SU-DHL-6 (cell line): ENCODE results near the gene RABEPK.

ENCODE experiments used
- H2AFZ ChIP-seq: fragments of 200-600 bp; sonication (generic); 2 replicates; pipeline ENCODE4 v1.6.1; 2014; ENCODE audit warnings: low read depth, mild to moderate bottlenecking, moderate library complexity, mixed read lengths, antibody characterized with exemption, low read length; ENCODE audit not compliant: severe bottlenecking
- H3F3A ChIP-seq: fragments of 200-600 bp; shearing (Covaris generic); 2 replicates; pipeline ENCODE4 v1.6.0; 2016; ENCODE audit warnings: antibody characterized with exemption, mild to moderate bottlenecking; ENCODE audit not compliant: insufficient read depth
- H3K27ac ChIP-seq: fragments of 200-600 bp; sonication (generic); 2 replicates; pipeline ENCODE4 v1.5.1; 2016; ENCODE audit warnings: low read depth, mild to moderate bottlenecking, low read length, moderate library complexity, mixed read lengths
- H3K27me3 ChIP-seq: fragments of 200-600 bp; sonication (generic), shearing (Covaris generic); 2 replicates; pipeline ENCODE4 v1.6.0; 2014; ENCODE audit warnings: mild to moderate bottlenecking, low read length
- H3K36me3 ChIP-seq: fragments of 200-600 bp; sonication (generic); 2 replicates; pipeline ENCODE4 v1.6.1; 2014; ENCODE audit warnings: mild to moderate bottlenecking, low read length, mixed read lengths
- H3K4me2 ChIP-seq: fragments of 300-600, 200-600 bp; shearing (Covaris generic), sonication (generic); 2 replicates; pipeline ENCODE4 v1.6.0; 2014; ENCODE audit warnings: low read length, low read depth, mild to moderate bottlenecking; ENCODE audit not compliant: poor library complexity, severe bottlenecking
- H3K4me3 ChIP-seq: fragments of 200-600 bp; sonication (generic); 2 replicates; pipeline ENCODE4 v1.5.1; 2014; ENCODE audit warnings: antibody characterized with exemption, low read length, mild to moderate bottlenecking, mixed read lengths; ENCODE audit not compliant: insufficient read depth, poor library complexity, severe bottlenecking
- H3K79me2 ChIP-seq: fragments of 200-600 bp; sonication (generic); 2 replicates; pipeline ENCODE4 v1.6.1; 2014; ENCODE audit warnings: mild to moderate bottlenecking, low read length, moderate library complexity; ENCODE audit not compliant: insufficient read depth
- H3K9ac ChIP-seq: fragments of 200-600 bp; sonication (generic); 2 replicates; pipeline ENCODE4 v1.7.0; 2014; ENCODE audit warnings: mild to moderate bottlenecking, low read length
- H3K9me2 ChIP-seq: fragments of 200-600 bp; sonication (generic); replicated peaks from 2 replicates; pipeline ENCODE4 v1.6.1; 2014; ENCODE audit warnings: low read length; ENCODE audit not compliant: insufficient read depth
- H3K9me3 ChIP-seq: fragments of 200-600 bp; sonication (generic); 2 replicates; pipeline ENCODE4 v1.6.1; 2014; ENCODE audit warnings: low read length, mixed read lengths; ENCODE audit not compliant: insufficient read depth
- H4K20me1 ChIP-seq: fragments of 200-600 bp; sonication (generic); 2 replicates; pipeline ENCODE4 v1.6.1; 2014; ENCODE audit warnings: low read depth, mild to moderate bottlenecking, antibody characterized with exemption, low read length, moderate library complexity, mixed read lengths
- EZH2phosphoT487 ChIP-seq: fragments of 200-600 bp; sonication (generic), shearing (Covaris generic); conservative IDR thresholded peaks from 2 replicates; pipeline ENCODE4 v1.6.1; 2018; ENCODE audit warnings: mild to moderate bottlenecking, antibody characterized with exemption, low read length, moderate library complexity, mixed read lengths
- TF ChIP-seq, protein P1 (sequence below): fragments of 200-600 bp; sonication (generic); IDR thresholded peaks from one replicate; pipeline ENCODE4 v1.5.1; 2017; ENCODE audit warnings: antibody characterized with exemption, mild to moderate bottlenecking, low read length, moderate library complexity; ENCODE audit not compliant: insufficient read depth, poor library complexity, severe bottlenecking

RABEPK gene

GRCh38 chr9:125246261-125246667 is 45.9 kb downstream of the RABEPK start:
- Histone ChIP-seq H3K4me3 (no peak overlapping the region), H3K4me2 (no peak overlapping the region)

GRCh38 chr9:125254231-125254630 is 53.9 kb downstream of the RABEPK start:
- H4K20me1 ChIP-seq = no peaks in the 10 kb centered on the region
- no peaks in the 10 kb centered on the region for H3K79me2 ChIP-seq
- no peaks in the 10 kb centered on the region for H3K9me3 ChIP-seq
- H3K4me2 ChIP-seq = no peak overlapping the region
- no peaks in the 10 kb centered on the region for H3K9me2 ChIP-seq
- TF ChIP-seq, protein P1, sequence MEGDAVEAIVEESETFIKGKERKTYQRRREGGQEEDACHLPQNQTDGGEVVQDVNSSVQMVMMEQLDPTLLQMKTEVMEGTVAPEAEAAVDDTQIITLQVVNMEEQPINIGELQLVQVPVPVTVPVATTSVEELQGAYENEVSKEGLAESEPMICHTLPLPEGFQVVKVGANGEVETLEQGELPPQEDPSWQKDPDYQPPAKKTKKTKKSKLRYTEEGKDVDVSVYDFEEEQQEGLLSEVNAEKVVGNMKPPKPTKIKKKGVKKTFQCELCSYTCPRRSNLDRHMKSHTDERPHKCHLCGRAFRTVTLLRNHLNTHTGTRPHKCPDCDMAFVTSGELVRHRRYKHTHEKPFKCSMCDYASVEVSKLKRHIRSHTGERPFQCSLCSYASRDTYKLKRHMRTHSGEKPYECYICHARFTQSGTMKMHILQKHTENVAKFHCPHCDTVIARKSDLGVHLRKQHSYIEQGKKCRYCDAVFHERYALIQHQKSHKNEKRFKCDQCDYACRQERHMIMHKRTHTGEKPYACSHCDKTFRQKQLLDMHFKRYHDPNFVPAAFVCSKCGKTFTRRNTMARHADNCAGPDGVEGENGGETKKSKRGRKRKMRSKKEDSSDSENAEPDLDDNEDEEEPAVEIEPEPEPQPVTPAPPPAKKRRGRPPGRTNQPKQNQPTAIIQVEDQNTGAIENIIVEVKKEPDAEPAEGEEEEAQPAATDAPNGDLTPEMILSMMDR = no peak
- no peak for TF ChIP-seq EZH2phosphoT487
- no peaks in the 10 kb centered on the region for H3K27me3 ChIP-seq
- H3K27ac ChIP-seq = no peak overlapping the region
- H3F3A ChIP-seq = no peaks in the 10 kb centered on the region
- no peaks in the 10 kb centered on the region for H3K36me3 ChIP-seq
- no peak overlapping the region for H3K9ac ChIP-seq
- H3K4me3 ChIP-seq = no peak overlapping the region
- H2AFZ ChIP-seq = no peak overlapping the region

More at GRCh38 chr9:125246261-125246667, 45.9 kb downstream of the RABEPK start:
- no peaks in the 10 kb centered on the region for H3K36me3 ChIP-seq
- H3K9ac ChIP-seq = no peak overlapping the region
- no peaks in the 10 kb centered on the region for H4K20me1 ChIP-seq
- H2AFZ ChIP-seq = no peak overlapping the region
- H3K79me2 ChIP-seq = no peaks in the 10 kb centered on the region
- no peak overlapping the region for H3K27ac ChIP-seq
- TF ChIP-seq, protein P1 = no peak
- TF ChIP-seq EZH2phosphoT487 = no peak
- 0 out of 2 replicates have a peak, but pooled peaks cover 5% of the 10 kb centered on the region for H3F3A ChIP-seq
- no peaks in the 10 kb centered on the region for H3K27me3 ChIP-seq
- H3K9me3 ChIP-seq = no peaks in the 10 kb centered on the region
- no peaks in the 10 kb centered on the region for H3K9me2 ChIP-seq

- Histone ChIP-seq H3K9ac (no peak overlapping the region), H3K9me2 (no peaks in the 10 kb centered on the region), H4K20me1 (no peaks in the 10 kb centered on the region), H3K36me3 (no peaks in the 10 kb centered on the region), H3F3A (0 out of 2 replicates have a peak, but pooled peaks cover 8% of the 10 kb centered on the region), H3K27ac (no peak overlapping the region), H2AFZ (no peak overlapping the region), H3K4me2 (no peak overlapping the region), H3K4me3 (no peak overlapping the region), H3K27me3 (no peaks in the 10 kb centered on the region), H3K9me3 (no peaks in the 10 kb centered on the region), H3K79me2 (no peaks in the 10 kb centered on the region)
- TF ChIP-seq, protein P1 = peak; percentile 28
- TF ChIP-seq EZH2phosphoT487 = no peak
These were observed 55.5 kb downstream of the RABEPK start for GRCh38 chr9:125255781-125256391.
